Measurements from ENCODE around the gene NRROS.
A peak's percentile ranks its signal among the peaks of the same experiment; 100 is the strongest.
"Not testable (repeated sequence)": the region's sequence is repeated elsewhere in the genome, so short reads cannot be mapped to it uniquely, and the experiment has no call there.

Gene NRROS

GRCh38 chr3:196639483-196640296, at the start of gene NRROS:
TSS of gene NRROS (plus strand) at chr3:196639694. CDS start at chr3:196654540, 14,846 bp downstream.
- in situ Hi-C loops (cut with HindIII; ENCODE audit: low pct_unique_long_range_greater_than_20kb, low sequenced_read_pairs) = no loop called here
- DNase-seq (ENCODE audit: low read depth in 1 of 2, low spot score in 1 of 2) = peak; percentile 66 to 82
- TF ChIP-seq JUND (IDR thresholded peaks at IDR 0.05; ENCODE audit: low read depth) = no peak

- no peak for DNase-seq (ENCODE audit: low read depth in 1 of 2, low spot score in 1 of 2)
- in situ Hi-C loops (cut with HindIII; ENCODE audit: low pct_unique_long_range_greater_than_20kb, low sequenced_read_pairs) = no loop called here
- no peak for TF ChIP-seq JUND (IDR thresholded peaks at IDR 0.05; ENCODE audit: low read depth)
Measured at GRCh38 chr3:196590279-196590678, 49.2 kb upstream of the NRROS start.

- DNase-seq (ENCODE audit: low read depth in 1 of 2, low spot score in 1 of 2) = peak; percentile 48 to 77
- TF ChIP-seq JUND (IDR thresholded peaks at IDR 0.05; ENCODE audit: low read depth) = no peak
- in situ Hi-C loops (cut with HindIII; ENCODE audit: low pct_unique_long_range_greater_than_20kb, low sequenced_read_pairs) = no loop called here
Measured at GRCh38 chr3:196596355-196596754, 43.1 kb upstream of the NRROS start.

- in situ Hi-C loops (cut with HindIII; ENCODE audit: low pct_unique_long_range_greater_than_20kb, low sequenced_read_pairs); DNase-seq (ENCODE audit: low read depth in 1 of 2, low spot score in 1 of 2): not testable (repeated sequence)
Measured at GRCh38 chr3:196597971-196598733, 41.3 kb upstream of the NRROS start.

- in situ Hi-C loops (cut with HindIII; ENCODE audit: low pct_unique_long_range_greater_than_20kb, low sequenced_read_pairs) = no loop called here
- no peak for DNase-seq (ENCODE audit: low read depth in 1 of 2, low spot score in 1 of 2)
- no peak for TF ChIP-seq JUND (IDR thresholded peaks at IDR 0.05; ENCODE audit: low read depth)
Measured at GRCh38 chr3:196599734-196600128, 39.8 kb upstream of the NRROS start.

- in situ Hi-C loops (cut with HindIII; ENCODE audit: low pct_unique_long_range_greater_than_20kb, low sequenced_read_pairs) = no loop called here
- no peak for DNase-seq (ENCODE audit: low read depth in 1 of 2, low spot score in 1 of 2)
- TF ChIP-seq JUND (IDR thresholded peaks at IDR 0.05; ENCODE audit: low read depth) = no peak
Measured at GRCh38 chr3:196600359-196600758, 39.1 kb upstream of the NRROS start.

GRCh38 chr3:196602673-196603072, 36.8 kb upstream of the NRROS start:
- no peak for TF ChIP-seq JUND (IDR thresholded peaks at IDR 0.05; ENCODE audit: low read depth)
- no peak for DNase-seq (ENCODE audit: low read depth in 1 of 2, low spot score in 1 of 2)
- in situ Hi-C loops (cut with HindIII; ENCODE audit: low pct_unique_long_range_greater_than_20kb, low sequenced_read_pairs) = no loop called here

GRCh38 chr3:196603683-196604082, 35.8 kb upstream of the NRROS start:
- in situ Hi-C loops (cut with HindIII; ENCODE audit: low pct_unique_long_range_greater_than_20kb, low sequenced_read_pairs) = no loop called here
- TF ChIP-seq JUND (IDR thresholded peaks at IDR 0.05; ENCODE audit: low read depth) = no peak
- peak in 1 of 2 experiments; percentile 66 for DNase-seq (ENCODE audit: low read depth in 1 of 2, low spot score in 1 of 2)

- in situ Hi-C loops (cut with HindIII; ENCODE audit: low pct_unique_long_range_greater_than_20kb, low sequenced_read_pairs) = no loop called here
- TF ChIP-seq JUND (IDR thresholded peaks at IDR 0.05; ENCODE audit: low read depth) = no peak
Measured at GRCh38 chr3:196604548-196604947, 34.9 kb upstream of the NRROS start.

GRCh38 chr3:196608693-196609092, 30.8 kb upstream of the NRROS start:
- in situ Hi-C loops (cut with HindIII; ENCODE audit: low pct_unique_long_range_greater_than_20kb, low sequenced_read_pairs) = no loop called here
- no peak for DNase-seq (ENCODE audit: low read depth in 1 of 2, low spot score in 1 of 2)
- TF ChIP-seq JUND (IDR thresholded peaks at IDR 0.05; ENCODE audit: low read depth) = no peak

More at GRCh38 chr3:196604548-196604947, 34.9 kb upstream of the NRROS start:
- peak in 1 of 2 experiments; percentile 35 for DNase-seq (ENCODE audit: low read depth in 1 of 2, low spot score in 1 of 2)

- DNase-seq (ENCODE audit: low read depth in 1 of 2, low spot score in 1 of 2) = peak; percentile 94 to 96
- in situ Hi-C loops (cut with HindIII; ENCODE audit: low pct_unique_long_range_greater_than_20kb, low sequenced_read_pairs) = no loop called here
- no peak for TF ChIP-seq JUND (IDR thresholded peaks at IDR 0.05; ENCODE audit: low read depth)
Measured at GRCh38 chr3:196609343-196609775, 30.1 kb upstream of the NRROS start.

GRCh38 chr3:196609805-196610515, 29.5 kb upstream of the NRROS start:
- no peak for TF ChIP-seq JUND (IDR thresholded peaks at IDR 0.05; ENCODE audit: low read depth)
- DNase-seq (ENCODE audit: low read depth in 1 of 2, low spot score in 1 of 2) = no peak
- in situ Hi-C loops (cut with HindIII; ENCODE audit: low pct_unique_long_range_greater_than_20kb, low sequenced_read_pairs) = no loop called here
